Effector memory CD4-positive, alpha-beta T cell (primary cell): ENCODE measurements around the gene MCU.
"Not testable (repeated sequence)": the region's sequence is repeated elsewhere in the genome, so short reads cannot be mapped to it uniquely, and the experiment has no call there.

ENCODE experiments used
- DNase-seq, 3 donors: peaks; one replicate each; pipeline ENCODE4 v3.0.0-alpha.2; 2020
- H3K27ac ChIP-seq: 2 replicates; pipeline ENCODE4 v1.7.0; 2013; ENCODE audit warnings: mild to moderate bottlenecking, low read length, moderate library complexity; ENCODE audit not compliant: insufficient read depth, poor library complexity, severe bottlenecking
- H3K27me3 ChIP-seq: replicated peaks from 2 replicates; pipeline ENCODE4 v1.7.0; 2013; ENCODE audit warnings: mild to moderate bottlenecking, low read length; ENCODE audit not compliant: insufficient read depth, control insufficient read depth, poor library complexity, severe bottlenecking
- H3K36me3 ChIP-seq: 2 replicates; pipeline ENCODE4 v1.7.0; 2013; ENCODE audit warnings: mild to moderate bottlenecking, low read length, moderate library complexity; ENCODE audit not compliant: control insufficient read depth, insufficient read depth
- H3K4me1 ChIP-seq: 2 replicates; pipeline ENCODE4 v1.7.0; 2013; ENCODE audit warnings: low read length, mild to moderate bottlenecking; ENCODE audit not compliant: control insufficient read depth, insufficient read depth, poor library complexity, severe bottlenecking
- H3K4me3 ChIP-seq: 2 replicates; pipeline ENCODE4 v1.7.0; 2013; ENCODE audit warnings: low read length, low read depth, mild to moderate bottlenecking; ENCODE audit not compliant: insufficient read depth, poor library complexity, severe bottlenecking
- H3K9me3 ChIP-seq: 2 replicates; pipeline ENCODE4 v1.7.0; 2013; ENCODE audit warnings: mild to moderate bottlenecking, low read length, moderate library complexity; ENCODE audit not compliant: control insufficient read depth

Gene MCU

GRCh38 chr10:72754275-72755032 lies 62.5 kb downstream of the MCU start:
- Histone ChIP-seq H3K27ac (no peak overlapping the region), H3K9me3 (no peaks in the 10 kb centered on the region), H3K4me3 (no peak overlapping the region), H3K27me3 (no peaks in the 10 kb centered on the region), H3K4me1 (no peaks in the 10 kb centered on the region), H3K36me3 (no peaks in the 10 kb centered on the region)
- DNase-seq, result no peak

GRCh38 chr10:72756674-72757385 lies 64.9 kb downstream of the MCU start:
- DNase-seq, result no peak

DNA sequence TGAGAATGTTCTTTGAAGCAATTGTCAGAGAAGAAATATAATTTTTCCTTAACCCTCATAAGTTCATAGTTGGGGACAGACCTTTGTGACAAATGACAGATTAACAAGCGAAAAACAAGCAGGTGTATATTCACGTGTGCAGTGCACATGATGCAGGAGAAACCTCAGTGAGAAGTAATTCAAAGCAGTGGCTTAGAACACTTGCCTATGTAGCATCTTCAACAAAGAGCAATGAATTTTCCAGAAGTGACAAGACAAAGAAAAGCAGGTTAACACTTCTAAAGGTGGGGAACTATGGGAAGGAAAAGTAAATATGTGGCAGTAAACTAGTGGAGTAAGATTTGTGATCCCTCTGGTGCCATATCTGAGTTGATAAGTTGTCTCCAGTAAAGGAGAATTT lies 65.8 kb downstream of the MCU start:
- no peak overlapping the region for H3K27ac ChIP-seq

More at GRCh38 chr10:72756674-72757385, 64.9 kb downstream of the MCU start:
- Histone ChIP-seq H3K27me3 (no peaks in the 10 kb centered on the region), H3K4me1 (no peaks in the 10 kb centered on the region), H3K27ac (no peak overlapping the region), H3K9me3 (no peaks in the 10 kb centered on the region), H3K36me3 (no peaks in the 10 kb centered on the region), H3K4me3 (no peak overlapping the region)

DNA sequence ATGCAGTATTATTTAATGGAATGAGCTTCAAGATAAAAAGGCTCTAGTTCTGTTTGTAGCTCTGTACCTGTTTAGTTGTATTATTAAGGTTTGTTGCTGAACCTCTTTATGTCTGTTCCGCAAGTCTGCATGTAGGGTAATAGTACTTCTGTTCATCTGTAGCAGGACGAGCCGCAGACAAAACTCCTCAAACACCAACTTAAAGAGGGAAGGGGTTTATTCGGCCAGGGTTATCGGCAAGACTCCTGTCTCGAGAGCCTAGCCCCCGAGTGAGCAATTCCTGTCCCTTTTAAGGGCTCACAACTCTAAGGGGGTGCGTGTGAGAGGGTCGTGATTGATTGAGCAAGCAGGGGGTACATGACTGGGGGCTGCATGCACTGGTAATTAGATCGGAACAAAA lies 67.0 kb downstream of the MCU start:
- not testable (repeated sequence) for H3K4me3 ChIP-seq, H3K36me3 ChIP-seq, H3K9me3 ChIP-seq, H3K4me1 ChIP-seq, H3K27me3 ChIP-seq, DNase-seq, H3K27ac ChIP-seq

More for the DNA sequence above, 65.8 kb downstream of the MCU start:
- Histone ChIP-seq H3K36me3 (no peaks in the 10 kb centered on the region), H3K27me3 (no peaks in the 10 kb centered on the region), H3K9me3 (no peaks in the 10 kb centered on the region), H3K4me3 (no peak overlapping the region), H3K4me1 (no peaks in the 10 kb centered on the region)
- no peak for DNase-seq

- no peak for DNase-seq
- Histone ChIP-seq H3K27me3 (no peaks in the 10 kb centered on the region), H3K4me3 (no peak overlapping the region), H3K36me3 (no peaks in the 10 kb centered on the region), H3K27ac (no peak overlapping the region), H3K9me3 (no peaks in the 10 kb centered on the region), H3K4me1 (no peaks in the 10 kb centered on the region)
Observed at GRCh38 chr10:72759584-72759983, 67.6 kb downstream of the MCU start.

DNA sequence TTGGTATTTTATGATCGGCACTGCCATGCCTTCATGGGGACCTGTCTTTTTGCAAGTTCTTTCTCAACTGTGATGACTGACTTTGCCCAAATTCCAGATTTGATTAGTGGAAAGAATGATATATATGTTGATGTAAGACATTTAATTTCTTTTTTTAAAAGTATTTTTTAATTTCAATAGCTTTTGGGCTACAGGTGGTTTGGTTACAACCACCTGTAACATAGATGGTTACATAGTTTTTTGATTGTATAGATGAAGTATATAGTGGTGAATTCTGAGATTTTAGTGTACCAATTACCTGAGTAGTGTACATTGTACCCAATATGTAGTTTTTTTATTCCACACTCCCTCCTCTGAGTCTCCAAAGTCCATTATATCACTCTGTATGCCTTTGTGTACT lies 69.6 kb downstream of the MCU start:
- no peak for DNase-seq
- no peaks in the 10 kb centered on the region for H3K4me1 ChIP-seq
- H3K4me3 ChIP-seq, result no peak overlapping the region
- H3K9me3 ChIP-seq, result no peaks in the 10 kb centered on the region
- H3K27me3 ChIP-seq, result no peaks in the 10 kb centered on the region
- no peak overlapping the region for H3K27ac ChIP-seq
- no peaks in the 10 kb centered on the region for H3K36me3 ChIP-seq

- H3K27me3 ChIP-seq, result no peaks in the 10 kb centered on the region
- H3K9me3 ChIP-seq, result no peaks in the 10 kb centered on the region
- no peak overlapping the region for H3K27ac ChIP-seq
- no peak for DNase-seq
- no peak overlapping the region for H3K4me3 ChIP-seq
- no peaks in the 10 kb centered on the region for H3K4me1 ChIP-seq
- H3K36me3 ChIP-seq, result no peaks in the 10 kb centered on the region
Observed at GRCh38 chr10:72762042-72762441, 70.1 kb downstream of the MCU start.

DNA sequence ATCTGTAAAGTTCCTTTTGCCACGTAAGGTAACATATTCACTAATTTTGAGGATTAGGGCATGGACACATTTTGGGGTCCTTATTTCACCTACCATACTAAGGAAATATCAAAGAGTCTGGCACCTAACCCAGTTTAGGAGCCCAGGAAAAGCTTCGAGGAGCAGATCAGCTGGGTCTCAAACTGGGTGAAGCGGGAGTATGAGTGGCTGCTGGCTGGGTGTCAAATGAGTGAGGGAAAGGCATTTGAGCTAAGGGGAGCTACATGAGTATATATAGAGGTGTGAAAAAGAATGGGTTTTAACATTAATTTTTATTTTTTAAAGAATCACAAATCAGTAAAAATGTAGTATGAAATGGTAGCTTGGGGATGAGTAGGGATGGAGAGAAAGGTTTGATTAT lies 71.3 kb downstream of the MCU start:
- DNase-seq, result no peak
- no peaks in the 10 kb centered on the region for H3K9me3 ChIP-seq
- no peaks in the 10 kb centered on the region for H3K36me3 ChIP-seq
- no peaks in the 10 kb centered on the region for H3K27me3 ChIP-seq
- H3K4me1 ChIP-seq, result no peaks in the 10 kb centered on the region
- no peak overlapping the region for H3K4me3 ChIP-seq
- no peak overlapping the region for H3K27ac ChIP-seq

DNA sequence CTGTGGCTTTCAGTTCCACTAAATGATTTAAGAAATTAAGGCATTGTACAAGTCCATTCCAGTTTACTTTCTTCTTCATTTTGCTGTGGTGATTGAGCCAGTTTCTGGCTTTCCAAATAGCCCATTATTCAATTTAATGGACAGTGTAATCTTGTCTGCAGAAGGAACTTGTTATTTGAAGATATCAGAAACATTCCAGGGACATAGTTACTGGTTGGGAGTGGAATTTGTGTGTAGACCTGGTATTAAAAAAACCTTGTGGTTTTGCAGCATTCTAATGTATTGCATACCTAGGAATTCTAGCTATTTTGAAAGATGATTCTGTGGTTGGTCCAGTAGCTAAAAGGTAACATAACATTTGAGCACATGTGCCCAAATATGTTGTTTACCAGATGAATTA lies 72.2 kb downstream of the MCU start:
- Histone ChIP-seq H3K9me3 (no peaks in the 10 kb centered on the region), H3K36me3 (no peaks in the 10 kb centered on the region), H3K27me3 (no peaks in the 10 kb centered on the region), H3K4me1 (no peaks in the 10 kb centered on the region), H3K4me3 (no peak overlapping the region), H3K27ac (no peak overlapping the region)
- DNase-seq, result no peak

DNA sequence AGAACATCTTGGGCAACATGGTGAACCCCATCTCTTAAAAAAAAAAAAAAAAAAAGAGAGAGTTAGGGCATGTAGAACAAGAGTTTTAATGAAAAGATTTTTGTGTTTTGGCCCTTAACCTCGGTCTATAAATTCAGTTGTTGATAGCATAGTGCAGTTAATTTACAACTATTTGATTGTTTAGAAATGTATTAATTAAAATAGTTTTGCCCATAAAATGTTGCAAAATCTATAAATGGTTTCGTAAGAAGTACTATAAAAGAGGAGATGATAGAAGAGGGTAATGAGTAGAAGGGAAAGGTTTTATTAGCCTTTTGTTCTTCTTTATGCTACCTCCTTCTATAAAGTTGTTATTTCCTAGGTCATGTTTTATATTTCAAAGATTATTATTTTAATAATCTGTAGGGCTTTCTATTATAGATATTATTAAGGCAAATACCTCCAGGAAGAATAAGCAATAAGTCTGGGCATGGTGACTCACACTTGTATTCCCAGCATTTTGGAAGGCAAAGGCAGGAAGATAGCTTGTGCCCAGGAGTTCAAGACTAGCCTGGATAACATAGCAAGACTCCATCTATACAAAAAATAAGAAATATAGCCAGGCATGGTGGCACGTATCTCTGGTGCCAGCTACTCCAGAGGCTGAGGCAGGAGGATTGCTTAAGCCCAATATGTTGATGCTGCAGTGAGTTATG lies 73.3 kb downstream of the MCU start:
- no peaks in the 10 kb centered on the region for H3K36me3 ChIP-seq
- no peaks in the 10 kb centered on the region for H3K4me1 ChIP-seq
- DNase-seq, result no peak

More for the DNA sequence above, 73.3 kb downstream of the MCU start:
- Histone ChIP-seq H3K4me3 (no peak overlapping the region), H3K27ac (no peak overlapping the region), H3K27me3 (no peaks in the 10 kb centered on the region), H3K9me3 (no peaks in the 10 kb centered on the region)
